GM23338 (cell line): ENCODE results near the gene IQCM. TPM values are rescaled to one million over a fixed set of nuclear protein-coding genes. Genes with fewer than 3 reads are reported as not detected.

Experiments used
- ATAC-seq: fragments of 200-7000 bp; cut with Tn5 transposase; 3 replicates; pipeline ENCODE4 v1.9.1; 2020
- DNase-seq: peaks from one replicate; pipeline ENCODE4 v3.0.0-alpha.2; 2015; ENCODE audit warnings: low spot score
- H2AFZ ChIP-seq: fragments of 200-600 bp; sonication (generic); 2 replicates; pipeline ENCODE4 v1.8.0; 2016; ENCODE audit warnings: antibody characterized with exemption, mild to moderate bottlenecking, moderate library complexity
- H3F3A ChIP-seq: fragments of 200-600 bp; sonication (generic); replicated peaks from 2 replicates; pipeline ENCODE4 v1.8.0; 2017; ENCODE audit warnings: antibody characterized with exemption, mixed run types, low read depth
- H3K27ac ChIP-seq: fragments of 200-600 bp; sonication (generic); 2 replicates; pipeline ENCODE4 v1.6.1; 2016; ENCODE audit warnings: low read depth
- H3K27me3 ChIP-seq: fragments of 200-600 bp; sonication (generic); 2 replicates; pipeline ENCODE4 v1.8.0; 2016; ENCODE audit warnings: mild to moderate bottlenecking, mixed run types, moderate library complexity; ENCODE audit not compliant: insufficient read depth
- H3K36me3 ChIP-seq: fragments of 200-600 bp; sonication (generic); 2 replicates; pipeline ENCODE4 v1.8.0; 2016; ENCODE audit warnings: mild to moderate bottlenecking; ENCODE audit not compliant: insufficient read depth
- H3K4me1 ChIP-seq: fragments of 200-600 bp; sonication (generic); 2 replicates; pipeline ENCODE4 v1.8.0; 2016; ENCODE audit warnings: mild to moderate bottlenecking, moderate library complexity; ENCODE audit not compliant: insufficient read depth
- H3K4me2 ChIP-seq: fragments of 200-600 bp; sonication (generic); 2 replicates; pipeline ENCODE4 v1.7.1; 2017; ENCODE audit warnings: mixed run types
- H3K4me3 ChIP-seq: fragments of 200-600 bp; sonication (generic); 2 replicates; pipeline ENCODE4 v1.6.1; 2016; ENCODE audit warnings: mixed run types
- H3K79me2 ChIP-seq: fragments of 200-600 bp; sonication (generic); replicated peaks from 2 replicates; pipeline ENCODE4 v1.8.0; 2017; ENCODE audit warnings: mild to moderate bottlenecking; ENCODE audit not compliant: insufficient read depth
- H3K9me2 ChIP-seq: fragments of 200-600 bp; sonication (generic); 2 replicates; pipeline ENCODE4 v1.8.0; 2017; ENCODE audit not compliant: insufficient read depth
- H4K20me1 ChIP-seq: fragments of 200-600 bp; sonication (generic); replicated peaks from 2 replicates; pipeline ENCODE4 v1.8.0; 2017; ENCODE audit warnings: mild to moderate bottlenecking; ENCODE audit not compliant: insufficient read depth
- H3K27ac Mint-ChIP-seq: 2 replicates; pipeline ENCODE4 v1.8.0; 2020; ENCODE audit warnings: inconsistent platforms, mild to moderate bottlenecking, moderate library complexity, mixed read lengths
- H3K27me3 Mint-ChIP-seq: 3 replicates; pipeline ENCODE4 v1.8.0; 2022; ENCODE audit warnings: low read depth, mild to moderate bottlenecking, moderate library complexity, mixed read lengths, inconsistent platforms; ENCODE audit not compliant: insufficient read depth, poor library complexity
- H3K36me3 Mint-ChIP-seq: 3 replicates; pipeline ENCODE4 v1.8.0; 2021; ENCODE audit warnings: low read depth, mild to moderate bottlenecking, inconsistent platforms, moderate library complexity, mixed read lengths
- H3K4me1 Mint-ChIP-seq: 3 replicates; pipeline ENCODE4 v1.8.0; 2020; ENCODE audit warnings: mild to moderate bottlenecking, inconsistent platforms, mixed read lengths
- H3K4me3 Mint-ChIP-seq: 3 replicates; pipeline ENCODE4 v1.8.0; 2021; ENCODE audit warnings: moderate library complexity, mild to moderate bottlenecking, inconsistent platforms, mixed read lengths
- H3K9me3 Mint-ChIP-seq: 3 replicates; pipeline ENCODE4 v1.8.0; 2020; ENCODE audit warnings: moderate library complexity, mild to moderate bottlenecking, inconsistent platforms, mixed read lengths
- CTCF ChIP-seq, 2 experiments: fragments of 200-600 bp in 1 of 2; sonication (generic) in 1 of 2; conservative IDR thresholded peaks; 2 replicates each; pipeline versions ENCODE4 v1.5.1 to v1.6.1; 2016 to 2017; ENCODE audit warnings: antibody characterized with exemption in 2 of 2, low read depth in 2 of 2, mild to moderate bottlenecking in 2 of 2, moderate library complexity in 1 of 2
- ETS1 ChIP-seq: IDR thresholded peaks from 2 replicates; pipeline ENCODE4 v1.6.1; 2016; ENCODE audit warnings: antibody characterized with exemption
- JUNB ChIP-seq: IDR thresholded peaks from one replicate; pipeline ENCODE4 v1.6.1; 2016; ENCODE audit warnings: antibody characterized with exemption; ENCODE audit not compliant: unreplicated experiment
- POLR2AphosphoS5 ChIP-seq: IDR thresholded peaks from 2 replicates; pipeline ENCODE4 v1.6.1; 2016; ENCODE audit warnings: antibody characterized with exemption, low read depth
- REST ChIP-seq: IDR thresholded peaks from one replicate; pipeline ENCODE4 v1.6.1; 2018; ENCODE audit warnings: antibody characterized with exemption; ENCODE audit not compliant: unreplicated experiment
- STAT1 ChIP-seq: IDR thresholded peaks from one replicate; pipeline ENCODE4 v1.6.1; 2016; ENCODE audit warnings: antibody characterized with exemption; ENCODE audit not compliant: unreplicated experiment
- ZNF114 ChIP-seq: fragments of 250-450 bp; sonication (Bioruptor Pico); IDR thresholded peaks from 2 replicates; pipeline ENCODE4 v1.5.0; 2020; ENCODE audit warnings: mild to moderate bottlenecking, moderate library complexity
- ZNF462 ChIP-seq: fragments of 250-450 bp; sonication (Bioruptor Pico); IDR thresholded peaks from 2 replicates; pipeline ENCODE4 v1.5.0; 2020; ENCODE audit warnings: mild to moderate bottlenecking, moderate library complexity
- polyA plus RNA-seq: library from polyadenylated mRNA; unstranded; fragments of >200 nt; fragmentation: Nextera tagmentation; extraction: Ambion mirVana; gene quantifications from 2 replicates; pipeline ENCODE4 v1.2.1, GENCODE V29; 2016
- total RNA-seq: library from RNA; depleted of rRNA; stranded (reverse); fragments of >200 nt; shearing (Covaris generic); gene quantifications from 2 replicates; pipeline ENCODE4 v1.2.3, GENCODE V29; 2014

IQCM gene
- total and polyA plus RNA-seq, 2 experiments from 2014 or later: not detected

DNA sequence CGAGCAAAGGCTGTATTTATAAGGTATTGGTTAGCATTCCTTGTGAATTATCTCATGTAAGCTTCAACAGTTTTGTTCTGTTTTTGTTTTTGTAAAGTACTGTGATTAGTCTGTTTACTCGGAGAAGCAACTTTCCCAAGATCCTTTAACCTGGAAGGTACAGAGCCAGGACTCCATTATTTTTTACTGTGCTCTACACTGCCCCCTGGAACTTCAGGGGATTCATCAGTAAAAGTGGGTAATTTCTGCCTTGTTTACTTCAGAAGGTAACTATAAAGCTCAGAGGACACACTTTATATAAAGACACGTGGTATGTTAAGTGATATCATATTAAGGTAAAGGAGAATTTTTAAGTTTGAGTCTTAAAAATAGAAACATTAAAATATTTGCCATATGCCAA, 124.9 kb downstream of the IQCM start:
- H3K9me2 ChIP-seq: no peaks in the 10 kb centered on the region
- peak; percentile 52 for DNase-seq
- no peaks in the 10 kb centered on the region for H3K36me3 ChIP-seq
- no peaks in the 10 kb centered on the region for H3K4me1 Mint-ChIP-seq
- H3K79me2 ChIP-seq: no peaks in the 10 kb centered on the region
- H3K27me3 Mint-ChIP-seq: peaks cover 2% of the 10 kb centered on the region
- no peak for ATAC-seq
- no peaks in the 10 kb centered on the region for H3K4me1 ChIP-seq
- no peaks in the 10 kb centered on the region for H3K27me3 ChIP-seq
- no peak overlapping the region for H3K27ac Mint-ChIP-seq
- H3F3A ChIP-seq: no peaks in the 10 kb centered on the region
- no peaks in the 10 kb centered on the region for H3K9me3 Mint-ChIP-seq
- TF ChIP-seq CTCF (conservative IDR thresholded peaks at IDR 0.05; ENCODE audit: low read depth in 2 of 2) (peak; percentile 55 to 64), REST (no peak)
- H3K4me3 Mint-ChIP-seq: no peak overlapping the region
- H3K4me3 ChIP-seq: no peak overlapping the region
- no peaks in the 10 kb centered on the region; the same call in 2 of the 3 replicates for H3K36me3 Mint-ChIP-seq
- no peak overlapping the region for H3K27ac ChIP-seq
- H4K20me1 ChIP-seq: no peaks in the 10 kb centered on the region
- no peak overlapping the region for H2AFZ ChIP-seq
- H3K4me2 ChIP-seq: no peak overlapping the region

DNA sequence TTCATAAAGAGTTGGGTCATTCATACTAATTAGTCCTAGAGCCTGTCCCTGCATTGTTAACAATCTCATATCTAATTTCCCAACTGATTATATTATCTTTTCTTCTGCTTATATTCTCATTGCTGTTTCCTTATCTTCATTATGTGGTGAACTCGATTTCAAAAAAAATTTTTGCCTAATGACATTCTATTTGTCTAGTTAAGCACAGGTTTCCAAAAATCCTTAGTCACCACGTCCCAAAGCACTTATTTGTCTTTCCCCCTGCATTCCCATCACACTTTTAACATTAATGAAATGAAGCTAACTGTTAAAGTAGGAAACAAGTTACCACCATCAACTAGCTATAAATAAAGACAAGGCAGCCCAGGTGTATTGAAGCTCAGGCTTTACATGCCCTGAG, 131.1 kb downstream of the IQCM start:
- H3K27ac Mint-ChIP-seq: 0 out of 2 replicates have a peak overlapping the region, but pooled peaks have one; percentile 36
- no peak for DNase-seq
- TF ChIP-seq ZNF114: no peak
- no peak for TF ChIP-seq ETS1
- no peak for TF ChIP-seq STAT1
- TF ChIP-seq ZNF462: no peak
- TF ChIP-seq JUNB: no peak
- no peak for TF ChIP-seq POLR2AphosphoS5

More for the DNA sequence above, 131.1 kb downstream of the IQCM start:
- Histone ChIP-seq H3K36me3 (no peaks in the 10 kb centered on the region), H3K4me3 (no peak overlapping the region), H3K4me2 (no peak overlapping the region), H3F3A (no peaks in the 10 kb centered on the region), H4K20me1 (no peaks in the 10 kb centered on the region), H2AFZ (no peak overlapping the region), H3K27me3 (no peaks in the 10 kb centered on the region), H3K4me1 (no peaks in the 10 kb centered on the region), H3K79me2 (no peaks in the 10 kb centered on the region), H3K9me2 (no peaks in the 10 kb centered on the region), H3K27ac (no peak overlapping the region)
- peaks cover 2% of the 10 kb centered on the region for H3K27me3 Mint-ChIP-seq
- H3K4me1 Mint-ChIP-seq: peaks cover 5% of the 10 kb centered on the region; the same call in 1 of the 3 replicates
- H3K9me3 Mint-ChIP-seq: no peaks in the 10 kb centered on the region
- no peaks in the 10 kb centered on the region; the same call in 2 of the 3 replicates for H3K36me3 Mint-ChIP-seq
- no peak for ATAC-seq
- H3K4me3 Mint-ChIP-seq: no peak overlapping the region
